ENCODE results near the gene TBC1D17. TPM values are rescaled to one million over a fixed set of nuclear protein-coding genes. Genes with fewer than 3 reads are reported as not detected.

TBC1D17 gene
- total and polyA plus RNA-seq, 2 donors, result 2.9 to 69.7 TPM

DNA sequence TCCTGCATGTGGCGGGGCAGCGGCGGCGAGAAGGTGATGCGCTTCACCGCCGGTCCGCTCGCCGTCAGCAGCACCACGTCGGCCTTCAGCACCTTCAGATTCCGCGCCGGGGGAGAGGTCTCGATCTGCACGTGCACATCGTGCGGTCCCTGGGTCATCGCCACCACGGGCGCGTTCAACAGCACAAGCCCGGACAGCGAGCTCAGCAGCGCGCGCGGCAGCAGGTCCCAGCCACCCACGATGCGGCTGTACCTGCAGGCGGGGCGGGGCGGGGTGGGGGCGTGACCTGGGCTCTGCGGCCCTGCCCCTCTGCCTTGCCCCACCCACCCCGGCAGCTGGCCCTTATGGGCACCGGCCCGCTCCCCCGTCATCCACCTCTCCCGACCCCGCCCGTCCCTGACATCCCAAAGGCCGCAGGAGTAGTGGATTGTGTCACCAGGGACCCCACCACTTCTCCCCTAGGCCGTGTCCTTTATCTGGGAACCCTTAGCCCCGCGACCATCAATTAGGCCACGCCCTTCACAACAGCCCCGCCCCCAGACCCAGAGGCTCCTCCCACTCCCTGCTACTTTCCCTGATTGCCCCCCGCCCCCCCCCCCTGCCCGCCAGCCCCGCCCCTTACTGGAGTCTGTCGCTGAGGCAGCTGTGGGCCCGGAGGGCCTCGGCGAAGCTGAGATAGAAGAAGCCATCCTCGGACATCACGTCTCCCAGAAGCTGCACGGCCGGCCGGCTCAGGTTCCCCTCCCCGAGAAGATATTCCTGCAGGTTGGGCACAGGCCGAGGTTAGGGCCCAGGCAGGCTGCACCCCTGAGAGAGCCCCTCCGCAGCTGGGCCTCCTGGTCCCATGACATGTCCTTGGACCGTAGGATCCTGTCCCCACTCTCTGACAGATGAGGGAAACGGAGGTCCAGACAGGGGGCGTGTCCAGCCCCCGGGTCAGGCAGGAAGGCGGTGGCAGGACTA is 13.1 kb downstream of the TBC1D17 start:
- 27% methylated on average over 69 of the region's 69 CpGs for WGBS

DNA sequence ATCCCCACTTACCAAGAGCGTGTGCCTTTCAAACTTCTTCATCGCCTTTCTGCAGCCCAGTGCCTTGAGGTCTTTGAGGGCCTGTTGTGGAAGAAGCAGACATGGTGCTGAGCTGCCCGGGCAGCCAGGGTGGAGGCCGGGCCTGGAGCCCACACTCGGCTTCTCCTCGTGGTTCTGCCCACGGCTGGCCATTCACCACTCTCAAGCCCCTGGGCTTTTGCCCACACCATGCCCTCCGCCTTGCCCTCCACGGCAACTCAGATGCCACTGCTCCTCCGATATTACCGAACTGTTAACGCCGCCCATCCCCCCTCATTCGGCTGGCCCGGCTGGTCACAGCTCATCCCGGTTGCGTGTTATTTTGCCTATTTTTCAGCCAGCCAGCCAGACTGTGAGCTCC is 13.9 kb downstream of the TBC1D17 start:
- Histone ChIP-seq H3K27ac (ENCODE audit: low read depth in 1 of 2, low read length in 1 of 2) (no peak overlapping the region), H3K36me3 (ENCODE audit: control insufficient read depth in 2 of 2, insufficient read depth in 2 of 2, low read length in 1 of 2) (peaks cover 0 to 3% of the 10 kb centered on the region in 2 donors), H3K4me1 (ENCODE audit: control insufficient read depth in 2 of 2, insufficient read depth in 2 of 2, low read length in 2 of 2) (peaks cover 4 to 12% of the 10 kb centered on the region in 2 donors), H3K27me3 (ENCODE audit: control insufficient read depth in 2 of 2, insufficient read depth in 1 of 2, low read length in 1 of 2) (peaks cover 6 to 54% of the 10 kb centered on the region in 2 donors), H3K4me3 (ENCODE audit: low read length in 2 of 2) (no peak overlapping the region), H3K9me3 (ENCODE audit: control insufficient read depth in 2 of 2, insufficient read depth in 1 of 2, low read length in 1 of 2) (no peaks in the 10 kb centered on the region)
- DNase-seq (ENCODE audit: low read depth in 6 of 9, low spot score in 9 of 9), result no peak
- 95% methylated on average over 17 of the region's 17 CpGs for WGBS

More for the DNA sequence above, 13.1 kb downstream of the TBC1D17 start:
- Histone ChIP-seq H3K4me1 (ENCODE audit: control insufficient read depth in 2 of 2, insufficient read depth in 2 of 2, low read length in 2 of 2) (peaks cover 4 to 10% of the 10 kb centered on the region in 2 donors), H3K27me3 (ENCODE audit: control insufficient read depth in 2 of 2, insufficient read depth in 1 of 2, low read length in 1 of 2) (peaks cover 6 to 47% of the 10 kb centered on the region in 2 donors), H3K27ac (ENCODE audit: low read depth in 1 of 2, low read length in 1 of 2) (no peak overlapping the region), H3K4me3 (ENCODE audit: low read length in 2 of 2) (peak overlapping the region; percentile 26 to 44), H3K36me3 (ENCODE audit: control insufficient read depth in 2 of 2, insufficient read depth in 2 of 2, low read length in 1 of 2) (peaks cover 0 to 4% of the 10 kb centered on the region in 2 donors), H3K9me3 (ENCODE audit: control insufficient read depth in 2 of 2, insufficient read depth in 1 of 2, low read length in 1 of 2) (no peaks in the 10 kb centered on the region)
- peak in 3 of 9 donors; percentile 26 to 61 (median 56) for DNase-seq (ENCODE audit: low read depth in 6 of 9, low spot score in 9 of 9)

DNA sequence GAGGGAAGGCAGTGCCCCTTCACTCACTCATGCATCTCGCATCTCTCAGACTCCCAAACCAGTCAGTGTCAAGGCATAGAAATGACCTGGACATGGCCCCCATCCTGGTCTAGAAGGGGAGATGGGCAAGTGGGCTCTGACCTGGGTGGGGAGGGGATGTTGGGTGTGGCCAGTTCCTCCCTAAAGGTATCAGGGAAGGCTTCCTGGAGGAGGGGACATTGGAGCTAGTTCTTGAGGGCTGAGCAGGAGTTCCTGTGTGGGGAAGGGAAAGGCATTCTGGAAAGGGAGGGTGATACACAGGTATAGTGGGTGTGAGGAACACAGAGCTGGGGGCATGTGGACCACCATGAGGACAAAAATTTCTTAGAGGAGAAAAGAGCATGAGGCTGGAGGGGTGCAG is 15.2 kb downstream of the TBC1D17 start:
- Histone ChIP-seq H3K36me3 (ENCODE audit: control insufficient read depth in 2 of 2, insufficient read depth in 2 of 2, low read length in 1 of 2) (no peaks in the 10 kb centered on the region), H3K27me3 (ENCODE audit: control insufficient read depth in 2 of 2, insufficient read depth in 1 of 2, low read length in 1 of 2) (peaks cover 6 to 64% of the 10 kb centered on the region in 2 donors), H3K4me3 (ENCODE audit: low read length in 2 of 2) (no peak overlapping the region), H3K4me1 (ENCODE audit: control insufficient read depth in 2 of 2, insufficient read depth in 2 of 2, low read length in 2 of 2) (peaks cover 10 to 22% of the 10 kb centered on the region in 2 donors), H3K27ac (ENCODE audit: low read depth in 1 of 2, low read length in 1 of 2) (no peak overlapping the region), H3K9me3 (ENCODE audit: control insufficient read depth in 2 of 2, insufficient read depth in 1 of 2, low read length in 1 of 2) (no peaks in the 10 kb centered on the region)
- WGBS, result 94% methylated on average over 1 of the region's 1 CpG
- DNase-seq (ENCODE audit: low read depth in 6 of 9, low spot score in 9 of 9), result no peak

DNA sequence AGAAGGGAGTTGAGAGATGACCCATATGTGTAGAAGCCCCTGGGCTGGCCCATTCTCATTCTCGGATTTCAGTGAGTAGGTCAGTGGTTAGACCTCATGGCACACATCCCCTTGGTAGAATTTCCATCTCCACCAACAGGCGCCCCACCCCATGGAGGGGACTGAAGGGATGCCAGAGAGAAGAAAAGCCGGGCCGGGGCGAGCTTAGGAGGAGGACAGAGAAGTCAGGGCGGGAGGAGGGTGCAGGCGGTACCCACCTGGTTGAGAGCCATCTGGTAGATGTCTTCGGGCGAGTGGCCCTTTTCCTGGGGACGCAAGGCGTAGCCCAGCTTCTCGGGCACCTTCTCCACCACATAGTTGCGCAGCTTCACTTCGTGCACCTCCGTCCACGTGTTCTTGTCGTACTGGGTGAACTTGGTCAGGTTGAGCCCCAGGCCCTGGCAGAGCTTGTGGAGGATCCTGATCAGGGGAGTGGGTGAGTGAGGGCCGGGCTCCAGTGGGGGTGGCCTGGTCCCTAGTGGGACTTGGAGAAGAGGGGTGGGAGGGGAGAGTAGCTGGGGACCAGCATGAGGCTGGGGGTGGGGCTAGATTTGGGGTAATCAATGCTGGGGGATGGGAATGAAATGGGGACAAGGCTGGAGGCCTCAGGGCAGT is 16.6 kb downstream of the TBC1D17 start:
- WGBS, result 97% methylated on average over 18 of the region's 18 CpGs
- no peak overlapping the region for H3K4me3 ChIP-seq (ENCODE audit: low read length in 2 of 2)
- peaks cover 6 to 61% of the 10 kb centered on the region in 2 donors for H3K27me3 ChIP-seq (ENCODE audit: control insufficient read depth in 2 of 2, insufficient read depth in 1 of 2, low read length in 1 of 2)
- H3K9me3 ChIP-seq (ENCODE audit: control insufficient read depth in 2 of 2, insufficient read depth in 1 of 2, low read length in 1 of 2), result no peaks in the 10 kb centered on the region
- peaks cover 10 to 22% of the 10 kb centered on the region in 2 donors for H3K4me1 ChIP-seq (ENCODE audit: control insufficient read depth in 2 of 2, insufficient read depth in 2 of 2, low read length in 2 of 2)
- no peak for DNase-seq (ENCODE audit: low read depth in 6 of 9, low spot score in 9 of 9)
- H3K36me3 ChIP-seq (ENCODE audit: control insufficient read depth in 2 of 2, insufficient read depth in 2 of 2, low read length in 1 of 2), result no peaks in the 10 kb centered on the region
- H3K27ac ChIP-seq (ENCODE audit: low read depth in 1 of 2, low read length in 1 of 2), result no peak overlapping the region

DNA sequence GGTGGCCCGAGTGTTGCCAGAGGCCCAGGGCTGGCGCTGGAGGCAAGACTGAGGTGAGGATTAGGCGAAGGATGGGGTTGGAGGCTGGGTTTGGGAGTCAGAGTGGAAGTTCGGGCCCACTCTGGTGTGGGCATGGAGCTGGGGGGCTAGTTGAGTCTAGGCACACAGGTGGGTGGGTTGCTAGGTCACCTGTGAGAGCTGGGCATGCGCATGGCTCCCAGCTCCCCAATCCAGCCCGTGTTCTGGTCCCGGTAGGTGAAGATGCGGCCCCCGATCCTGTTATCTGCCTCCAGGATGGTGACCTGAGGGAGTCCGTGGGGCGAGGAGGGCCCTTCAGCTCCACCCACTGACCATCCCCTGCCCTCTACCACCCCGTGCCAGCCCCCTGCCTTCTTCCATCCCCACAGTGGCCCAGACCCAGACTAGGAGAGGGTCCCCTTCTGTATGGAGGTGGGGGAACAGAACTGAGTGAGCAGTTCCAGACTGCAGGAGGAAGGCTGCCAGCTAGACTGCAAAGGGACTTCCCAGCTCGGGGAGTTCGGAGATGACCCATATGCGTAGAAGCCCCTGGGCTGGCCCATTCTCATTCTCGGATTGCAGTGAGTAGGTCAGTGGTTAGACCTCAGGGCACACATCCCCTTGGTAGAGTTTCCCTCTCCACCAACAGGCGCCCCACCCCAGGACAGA is 17.5 kb downstream of the TBC1D17 start:
- Histone ChIP-seq H3K4me3 (ENCODE audit: low read length in 2 of 2) (no peak overlapping the region), H3K36me3 (ENCODE audit: control insufficient read depth in 2 of 2, insufficient read depth in 2 of 2, low read length in 1 of 2) (no peaks in the 10 kb centered on the region), H3K9me3 (ENCODE audit: control insufficient read depth in 2 of 2, insufficient read depth in 1 of 2, low read length in 1 of 2) (no peaks in the 10 kb centered on the region), H3K27ac (ENCODE audit: low read depth in 1 of 2, low read length in 1 of 2) (no peak overlapping the region), H3K27me3 (ENCODE audit: control insufficient read depth in 2 of 2, insufficient read depth in 1 of 2, low read length in 1 of 2) (peaks cover 6 to 52% of the 10 kb centered on the region in 2 donors), H3K4me1 (ENCODE audit: control insufficient read depth in 2 of 2, insufficient read depth in 2 of 2, low read length in 2 of 2) (peaks cover 10 to 18% of the 10 kb centered on the region in 2 donors)
- 91% methylated on average over 17 of the region's 17 CpGs for WGBS
- DNase-seq (ENCODE audit: low read depth in 6 of 9, low spot score in 9 of 9), result no peak

DNA sequence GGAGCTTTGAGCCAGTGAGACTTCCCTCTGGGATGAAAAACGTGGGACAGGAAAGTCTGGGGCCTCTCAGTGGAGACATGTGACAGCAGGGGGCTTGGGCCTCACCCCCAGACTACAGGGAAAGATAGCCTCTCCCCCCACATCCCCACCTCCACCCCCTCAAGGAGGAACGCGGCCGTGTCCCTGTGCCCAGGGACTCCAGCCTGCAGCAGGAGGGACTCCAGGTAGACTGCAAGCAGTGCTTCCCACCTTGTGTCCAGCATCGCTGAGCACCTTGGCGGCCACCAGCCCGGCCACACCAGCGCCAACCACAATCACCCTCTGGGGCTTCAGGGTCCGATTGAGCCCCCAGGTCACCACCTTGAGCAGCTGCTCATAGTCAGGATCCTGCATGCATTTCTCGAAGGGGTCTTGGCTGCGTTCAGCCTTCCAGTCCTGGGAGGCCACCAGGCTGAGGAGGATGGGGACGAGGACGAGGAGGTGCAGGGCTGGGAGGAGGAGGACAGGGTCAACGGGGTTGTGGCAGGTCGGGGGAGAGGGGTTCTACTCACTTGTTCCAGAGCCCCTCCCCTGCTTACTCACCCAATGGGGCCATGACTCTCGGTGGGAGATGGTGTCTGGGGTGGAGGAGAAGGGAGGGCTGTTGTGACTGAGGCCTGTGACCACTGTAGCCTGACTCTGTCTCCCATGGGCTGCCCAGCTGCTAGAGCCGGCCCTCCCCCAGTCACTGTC is 18.2 kb downstream of the TBC1D17 start:
- Histone ChIP-seq H3K4me3 (ENCODE audit: low read length in 2 of 2) (no peak overlapping the region), H3K27ac (ENCODE audit: low read depth in 1 of 2, low read length in 1 of 2) (no peak overlapping the region), H3K4me1 (ENCODE audit: control insufficient read depth in 2 of 2, insufficient read depth in 2 of 2, low read length in 2 of 2) (peaks cover 6 to 14% of the 10 kb centered on the region in 2 donors), H3K9me3 (ENCODE audit: control insufficient read depth in 2 of 2, insufficient read depth in 1 of 2, low read length in 1 of 2) (no peaks in the 10 kb centered on the region), H3K36me3 (ENCODE audit: control insufficient read depth in 2 of 2, insufficient read depth in 2 of 2, low read length in 1 of 2) (no peaks in the 10 kb centered on the region), H3K27me3 (ENCODE audit: control insufficient read depth in 2 of 2, insufficient read depth in 1 of 2, low read length in 1 of 2) (peaks cover 3 to 46% of the 10 kb centered on the region in 2 donors)
- 86% methylated on average over 17 of the region's 17 CpGs for WGBS
- DNase-seq (ENCODE audit: low read depth in 6 of 9, low spot score in 9 of 9), result no peak

DNA sequence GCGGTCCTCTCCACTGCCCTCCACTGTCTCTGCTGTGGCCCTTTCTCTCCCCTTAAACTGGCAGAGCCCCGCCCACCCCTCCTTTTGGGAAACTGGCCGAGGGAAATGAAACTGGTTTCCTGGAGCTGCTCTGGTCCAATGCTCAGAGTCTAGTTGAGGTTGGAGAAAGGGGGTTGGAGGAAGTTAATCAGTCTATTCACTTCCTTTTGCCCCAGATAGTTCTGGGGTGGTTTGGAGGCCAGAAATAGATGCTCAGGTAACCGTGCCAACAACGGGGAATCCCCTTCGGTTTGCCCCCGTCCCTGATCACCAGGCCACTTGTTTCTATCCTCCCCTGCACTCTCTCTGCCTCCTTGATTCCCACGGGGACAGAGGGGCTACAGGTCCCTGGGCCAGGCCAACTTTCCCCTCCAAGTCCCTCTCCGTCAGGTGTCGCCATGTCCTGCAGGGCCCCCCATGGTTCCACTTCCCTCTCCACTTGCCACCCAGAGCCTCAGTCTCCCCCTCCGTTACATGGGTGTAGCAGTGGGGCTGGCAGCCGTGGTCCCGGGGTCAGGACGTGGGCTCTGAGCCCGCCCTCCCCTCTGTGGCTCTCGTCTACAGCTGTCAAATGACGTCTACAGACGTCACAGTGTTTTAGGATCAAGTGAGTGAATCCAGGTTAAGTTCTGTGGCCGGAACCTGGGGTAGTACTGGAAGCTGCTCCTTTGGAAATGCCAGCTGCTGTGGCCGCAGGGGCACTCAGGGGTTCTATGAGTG is 19.5 kb downstream of the TBC1D17 start, which contains the start of gene IL4I1:
TSS of gene IL4I1 (minus strand) at position 25 of the 759 bp plus-strand sequence. CDS start 727 bp downstream, outside the sequence.
- WGBS, result 3% methylated on average over 20 of the region's 20 CpGs
- H3K36me3 ChIP-seq (ENCODE audit: control insufficient read depth in 2 of 2, insufficient read depth in 2 of 2, low read length in 1 of 2), result no peaks in the 10 kb centered on the region
- H3K4me3 ChIP-seq (ENCODE audit: low read length in 2 of 2), result no peak within 1 kb of the TSS

DNA sequence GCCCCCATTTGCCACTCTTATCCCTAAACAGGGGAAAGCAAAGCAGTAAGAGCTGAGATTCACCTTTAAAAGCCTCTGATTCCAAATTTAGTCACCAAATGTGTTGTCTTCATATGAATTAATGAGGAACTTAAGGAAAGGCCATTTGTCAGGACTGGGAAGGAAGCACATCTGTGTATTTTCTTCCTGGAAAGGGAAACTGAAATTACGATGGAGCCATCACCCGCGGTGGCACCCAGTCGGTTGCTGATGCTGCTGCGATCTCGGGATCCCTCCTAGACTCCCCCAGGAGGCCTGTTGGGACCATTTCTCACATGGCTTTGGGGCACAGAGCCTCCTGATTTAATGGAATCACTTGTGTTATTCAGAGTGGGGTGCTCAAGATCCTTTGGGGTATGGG is 26.6 kb downstream of the TBC1D17 start:
- no peak for DNase-seq (ENCODE audit: low read depth in 6 of 9, low spot score in 9 of 9)
- Histone ChIP-seq H3K36me3 (ENCODE audit: control insufficient read depth in 2 of 2, insufficient read depth in 2 of 2, low read length in 1 of 2) (peaks cover 29 to 32% of the 10 kb centered on the region in 2 donors), H3K27me3 (ENCODE audit: control insufficient read depth in 2 of 2, insufficient read depth in 1 of 2, low read length in 1 of 2) (no peaks in the 10 kb centered on the region), H3K4me1 (ENCODE audit: control insufficient read depth in 2 of 2, insufficient read depth in 2 of 2, low read length in 2 of 2) (no peaks in the 10 kb centered on the region), H3K9me3 (ENCODE audit: control insufficient read depth in 2 of 2, insufficient read depth in 1 of 2, low read length in 1 of 2) (no peaks in the 10 kb centered on the region), H3K27ac (ENCODE audit: low read depth in 1 of 2, low read length in 1 of 2) (no peak overlapping the region), H3K4me3 (ENCODE audit: low read length in 2 of 2) (no peak overlapping the region)
- 9% methylated on average over 6 of the region's 6 CpGs for WGBS

More for the DNA sequence above, 19.5 kb downstream of the TBC1D17 start, which contains the start of gene IL4I1:
- H3K27ac ChIP-seq (ENCODE audit: low read depth in 1 of 2, low read length in 1 of 2), result peak within 1 kb of the TSS in 1 of 2 donors; percentile 20
- H3K9me3 ChIP-seq (ENCODE audit: control insufficient read depth in 2 of 2, insufficient read depth in 1 of 2, low read length in 1 of 2), result no peaks in the 10 kb centered on the region
- H3K4me1 ChIP-seq (ENCODE audit: control insufficient read depth in 2 of 2, insufficient read depth in 2 of 2, low read length in 2 of 2), result peaks cover 6 to 12% of the 10 kb centered on the region in 2 donors
- peak in 2 of 9 donors; percentile 8 to 56 for DNase-seq (ENCODE audit: low read depth in 6 of 9, low spot score in 9 of 9)
- peaks cover 0 to 35% of the 10 kb centered on the region in 2 donors for H3K27me3 ChIP-seq (ENCODE audit: control insufficient read depth in 2 of 2, insufficient read depth in 1 of 2, low read length in 1 of 2)

Measured in thymus (tissue), 11 donors.